ENCODE data around the gene DPM2. TPM values are rescaled to one million over a fixed set of nuclear protein-coding genes. Genes with fewer than 3 reads are reported as not detected.

Gene DPM2
- total RNA-seq, 1 donor from 2014 or later = 9.1 TPM

- no peak overlapping the region for H3K4me3 ChIP-seq
- H3K4me2 ChIP-seq = no peak overlapping the region
- peaks cover 15% of the 10 kb centered on the region for H3K4me1 ChIP-seq
- peaks cover 15% of the 10 kb centered on the region for H3K79me2 ChIP-seq (ENCODE audit: low read depth)
- Mint-ChIP-seq H3K36me3 (no peaks in the 10 kb centered on the region), H3K4me3 (peak overlapping the region; percentile 2), H3K9me3 (no peaks in the 10 kb centered on the region), H3K27me3 (ENCODE audit: insufficient read depth, low read depth) (peaks cover 11% of the 10 kb centered on the region), H3K27ac (no peak overlapping the region), H3K4me1 (peaks cover 22% of the 10 kb centered on the region)
- no peaks in the 10 kb centered on the region for H3K27me3 ChIP-seq
- peaks cover 14% of the 10 kb centered on the region for H4K20me1 ChIP-seq (ENCODE audit: low read depth)
- no peaks in the 10 kb centered on the region for H3K9me3 ChIP-seq (ENCODE audit: low read depth)
- no peak overlapping the region for H3K27ac ChIP-seq
- TF ChIP-seq CTCF (IDR thresholded peaks at IDR 0.05) (no peak), EZH2 (IDR thresholded peaks at IDR 0.05) (no peak), EZH2phosphoT487 (IDR thresholded peaks at IDR 0.05) (no peak)
- peaks cover 20% of the 10 kb centered on the region for H3F3A ChIP-seq (ENCODE audit: low read depth)
- H3K36me3 ChIP-seq = no peaks in the 10 kb centered on the region
- no peak overlapping the region for H2AFZ ChIP-seq (replicated peaks)
- no peak for DNase-seq (ENCODE audit: low spot score)
- no peak overlapping the region for H3K9ac ChIP-seq
Observed at GRCh38 chr9:127983847-127984289, 46.2 kb upstream of the DPM2 start.

GRCh38 chr9:127982912-127983311 is 45.3 kb upstream of the DPM2 start:
- Histone ChIP-seq H3K9me3 (ENCODE audit: low read depth) (no peaks in the 10 kb centered on the region), H3K4me1 (peaks cover 24% of the 10 kb centered on the region), H3K27ac (no peak overlapping the region), H2AFZ (replicated peaks) (no peak overlapping the region), H3K27me3 (no peaks in the 10 kb centered on the region), H3K79me2 (ENCODE audit: low read depth) (peaks cover 24% of the 10 kb centered on the region), H4K20me1 (ENCODE audit: low read depth) (peaks cover 24% of the 10 kb centered on the region), H3K36me3 (no peaks in the 10 kb centered on the region), H3K4me2 (no peak overlapping the region), H3K9ac (no peak overlapping the region), H3F3A (ENCODE audit: low read depth) (peaks cover 28% of the 10 kb centered on the region), H3K4me3 (no peak overlapping the region)
- no peaks in the 10 kb centered on the region for H3K36me3 Mint-ChIP-seq
- TF ChIP-seq CTCF (IDR thresholded peaks at IDR 0.05) = no peak
- TF ChIP-seq EZH2phosphoT487 (IDR thresholded peaks at IDR 0.05) = no peak
- TF ChIP-seq EZH2 (IDR thresholded peaks at IDR 0.05) = no peak
- peaks cover 9% of the 10 kb centered on the region for H3K27me3 Mint-ChIP-seq (ENCODE audit: insufficient read depth, low read depth)
- peaks cover 27% of the 10 kb centered on the region for H3K4me1 Mint-ChIP-seq
- H3K4me3 Mint-ChIP-seq = no peak overlapping the region
- no peaks in the 10 kb centered on the region for H3K9me3 Mint-ChIP-seq
- DNase-seq (ENCODE audit: low spot score) = no peak
- no peak overlapping the region for H3K27ac Mint-ChIP-seq

- H3K4me2 ChIP-seq = peak overlapping the region; percentile 78
- peaks cover 8% of the 10 kb centered on the region for H3K27me3 Mint-ChIP-seq (ENCODE audit: insufficient read depth, low read depth)
- H3K4me3 Mint-ChIP-seq = peak overlapping the region; percentile 86
- H3K36me3 ChIP-seq = no peaks in the 10 kb centered on the region
- no peaks in the 10 kb centered on the region for H3K27me3 ChIP-seq
- DNase-seq (ENCODE audit: low spot score) = no peak
- peaks cover 33% of the 10 kb centered on the region for H3K4me1 ChIP-seq
- peak overlapping the region; percentile 99 for H3K27ac Mint-ChIP-seq
- peaks cover 37% of the 10 kb centered on the region for H3K79me2 ChIP-seq (ENCODE audit: low read depth)
- no peaks in the 10 kb centered on the region for H3K36me3 Mint-ChIP-seq
- no peak for TF ChIP-seq CTCF (IDR thresholded peaks at IDR 0.05)
- no peak for TF ChIP-seq EZH2 (IDR thresholded peaks at IDR 0.05)
- H2AFZ ChIP-seq (replicated peaks) = no peak overlapping the region
- H4K20me1 ChIP-seq (ENCODE audit: low read depth) = peaks cover 36% of the 10 kb centered on the region
- H3K9ac ChIP-seq = peak overlapping the region; percentile 9
- H3K4me1 Mint-ChIP-seq = peaks cover 38% of the 10 kb centered on the region
- H3K9me3 ChIP-seq (ENCODE audit: low read depth) = no peaks in the 10 kb centered on the region
- H3K4me3 ChIP-seq = peak overlapping the region; percentile 30
- H3K9me3 Mint-ChIP-seq = no peaks in the 10 kb centered on the region
- H3K27ac ChIP-seq = peak overlapping the region; percentile 95
- peaks cover 28% of the 10 kb centered on the region for H3F3A ChIP-seq (ENCODE audit: low read depth)
Observed at GRCh38 chr9:127981559-127982121, 44.0 kb upstream of the DPM2 start.
